Measurements from ENCODE around the gene MPPED2. TPM values are rescaled to one million over a fixed set of nuclear protein-coding genes. Genes with fewer than 3 reads are reported as not detected.

Gene MPPED2
- polyA plus RNA-seq, 3 donors: 0.29 to 0.59 (median 0.52) TPM

DNA sequence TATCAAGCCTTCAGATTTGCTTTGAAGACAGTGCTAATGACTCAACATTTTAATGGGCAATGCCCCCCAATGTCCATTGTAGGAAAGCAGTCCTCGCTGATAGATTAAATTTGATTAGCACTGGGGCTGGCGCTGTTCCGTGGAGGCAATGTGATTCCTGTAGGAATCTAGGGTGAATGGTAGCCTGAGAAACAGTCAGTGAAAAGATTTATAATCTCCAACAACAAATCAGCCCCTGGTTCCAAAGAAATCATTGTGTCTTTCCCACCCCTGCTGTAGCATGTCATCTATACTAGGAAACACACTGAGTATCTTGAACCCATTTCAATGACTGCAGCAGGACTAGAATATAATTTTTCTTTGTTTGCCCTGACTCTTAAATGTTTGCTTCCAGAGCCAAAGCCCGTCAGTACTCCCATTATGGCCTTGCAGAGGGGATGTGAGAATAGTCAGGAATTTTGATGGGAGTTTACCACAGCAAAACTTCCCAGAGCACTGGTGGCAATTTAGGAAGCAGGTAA is 36.1 kb downstream of the MPPED2 start:
- Histone ChIP-seq H3K4me3 (replicated peaks in 1 of 3; ENCODE audit: low read depth in 2 of 3, low read length in 3 of 3) (no peak overlapping the region), H4K20me1 (ENCODE audit: insufficient read depth, low read length) (no peaks in the 10 kb centered on the region), H3K4me2 (replicated peaks; ENCODE audit: extremely low read depth, low read length, poor library complexity, severe bottlenecking) (no peak overlapping the region), H3K9me3 (replicated peaks in 1 of 2; ENCODE audit: control insufficient read depth in 1 of 2, insufficient read depth in 1 of 2, low read length in 2 of 2) (no peaks in the 10 kb centered on the region), H3K36me3 (replicated peaks in 1 of 2; ENCODE audit: control insufficient read depth in 1 of 2, insufficient read depth in 2 of 2, low read length in 2 of 2) (no peaks in the 10 kb centered on the region), H3K27ac (ENCODE audit: low read depth in 1 of 2, low read length in 2 of 2) (no peak overlapping the region), H3K27me3 (ENCODE audit: control insufficient read depth in 2 of 2, insufficient read depth in 2 of 2, low read length in 2 of 2) (no peaks in the 10 kb centered on the region), H3K79me2 (ENCODE audit: insufficient read depth, low read length) (no peaks in the 10 kb centered on the region), H2AFZ (ENCODE audit: insufficient read depth, low read depth, low read length, poor library complexity, severe bottlenecking) (no peak overlapping the region), H3K4me1 (ENCODE audit: control insufficient read depth in 1 of 2, insufficient read depth in 2 of 2, low read length in 2 of 2) (no peaks in the 10 kb centered on the region), H3K9ac (ENCODE audit: insufficient read depth, low read length, poor library complexity, severe bottlenecking) (no peak overlapping the region)
- WGBS (ENCODE audit: insufficient coverage): 100% methylated on average over 1 of the region's 4 CpGs
- Mint-ChIP-seq H3K27me3 (ENCODE audit: low read depth in 3 of 3) (peaks cover 0 to 1% (median 0%) of the 10 kb centered on the region in 3 donors), H3K36me3 (no peaks in the 10 kb centered on the region), H3K4me1 (no peaks in the 10 kb centered on the region), H3K9me3 (peaks cover 0 to 2% (median 0%) of the 10 kb centered on the region in 7 donors), H3K27ac (no peak overlapping the region), H3K4me3 (no peak overlapping the region)
- DNase-seq: no peak
- TF ChIP-seq, protein P1, sequence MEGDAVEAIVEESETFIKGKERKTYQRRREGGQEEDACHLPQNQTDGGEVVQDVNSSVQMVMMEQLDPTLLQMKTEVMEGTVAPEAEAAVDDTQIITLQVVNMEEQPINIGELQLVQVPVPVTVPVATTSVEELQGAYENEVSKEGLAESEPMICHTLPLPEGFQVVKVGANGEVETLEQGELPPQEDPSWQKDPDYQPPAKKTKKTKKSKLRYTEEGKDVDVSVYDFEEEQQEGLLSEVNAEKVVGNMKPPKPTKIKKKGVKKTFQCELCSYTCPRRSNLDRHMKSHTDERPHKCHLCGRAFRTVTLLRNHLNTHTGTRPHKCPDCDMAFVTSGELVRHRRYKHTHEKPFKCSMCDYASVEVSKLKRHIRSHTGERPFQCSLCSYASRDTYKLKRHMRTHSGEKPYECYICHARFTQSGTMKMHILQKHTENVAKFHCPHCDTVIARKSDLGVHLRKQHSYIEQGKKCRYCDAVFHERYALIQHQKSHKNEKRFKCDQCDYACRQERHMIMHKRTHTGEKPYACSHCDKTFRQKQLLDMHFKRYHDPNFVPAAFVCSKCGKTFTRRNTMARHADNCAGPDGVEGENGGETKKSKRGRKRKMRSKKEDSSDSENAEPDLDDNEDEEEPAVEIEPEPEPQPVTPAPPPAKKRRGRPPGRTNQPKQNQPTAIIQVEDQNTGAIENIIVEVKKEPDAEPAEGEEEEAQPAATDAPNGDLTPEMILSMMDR (IDR thresholded peaks at IDR 0.05): no peak
- intact Hi-C loops (cut with micrococcal nuclease): no loop called here

DNA sequence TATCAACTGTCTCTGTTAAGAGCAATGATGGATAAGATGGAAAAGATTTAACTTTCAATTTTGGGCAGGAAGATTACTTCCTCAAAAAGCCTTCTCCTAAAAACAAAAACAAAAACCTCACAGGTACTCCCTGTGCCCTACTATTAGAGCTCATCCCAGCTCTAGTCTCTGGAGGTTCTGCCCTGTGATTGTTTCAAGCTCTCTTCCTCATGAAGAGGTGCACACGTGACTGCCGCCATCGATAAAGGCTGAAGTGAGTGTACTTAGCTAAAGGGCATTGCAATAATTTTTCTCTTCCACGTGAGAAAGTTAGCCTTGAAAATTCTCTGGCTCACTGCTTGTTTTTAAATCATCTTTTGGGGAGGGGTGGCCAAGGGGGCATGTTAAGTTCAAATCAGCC is 36.6 kb downstream of the MPPED2 start:
- Mint-ChIP-seq H3K4me1 (no peaks in the 10 kb centered on the region), H3K27ac (no peak overlapping the region), H3K9me3 (peaks cover 0 to 2% (median 0%) of the 10 kb centered on the region in 7 donors), H3K27me3 (ENCODE audit: low read depth in 3 of 3) (no peaks in the 10 kb centered on the region), H3K36me3 (no peaks in the 10 kb centered on the region), H3K4me3 (no peak overlapping the region)
- Histone ChIP-seq H3K9me3 (replicated peaks in 1 of 2; ENCODE audit: control insufficient read depth in 1 of 2, insufficient read depth in 1 of 2, low read length in 2 of 2) (no peaks in the 10 kb centered on the region), H3K4me3 (replicated peaks in 1 of 3; ENCODE audit: low read depth in 2 of 3, low read length in 3 of 3) (no peak overlapping the region), H3K27me3 (ENCODE audit: control insufficient read depth in 2 of 2, insufficient read depth in 2 of 2, low read length in 2 of 2) (no peaks in the 10 kb centered on the region), H3K9ac (ENCODE audit: insufficient read depth, low read length, poor library complexity, severe bottlenecking) (no peak overlapping the region), H3K4me1 (ENCODE audit: control insufficient read depth in 1 of 2, insufficient read depth in 2 of 2, low read length in 2 of 2) (no peaks in the 10 kb centered on the region), H3K27ac (ENCODE audit: low read depth in 1 of 2, low read length in 2 of 2) (no peak overlapping the region), H3K36me3 (replicated peaks in 1 of 2; ENCODE audit: control insufficient read depth in 1 of 2, insufficient read depth in 2 of 2, low read length in 2 of 2) (no peaks in the 10 kb centered on the region), H3K4me2 (replicated peaks; ENCODE audit: extremely low read depth, low read length, poor library complexity, severe bottlenecking) (no peak overlapping the region), H2AFZ (ENCODE audit: insufficient read depth, low read depth, low read length, poor library complexity, severe bottlenecking) (no peak overlapping the region), H4K20me1 (ENCODE audit: insufficient read depth, low read length) (no peaks in the 10 kb centered on the region), H3K79me2 (ENCODE audit: insufficient read depth, low read length) (no peaks in the 10 kb centered on the region)
- WGBS (ENCODE audit: insufficient coverage): no CpG with 5 or more reads among the region's 4 CpGs
- intact Hi-C loops (cut with micrococcal nuclease): no loop called here
- TF ChIP-seq, protein P1 (IDR thresholded peaks at IDR 0.05): no peak
- DNase-seq: no peak

Data from CD14-positive monocyte (primary cell).